Progenitor cell of endocrine pancreas (in vitro differentiated cells): ENCODE measurements around the gene MPIG6B. TPM values are rescaled to one million over a fixed set of nuclear protein-coding genes. Genes with fewer than 3 reads are reported as not detected.
A peak's percentile ranks its signal among the peaks of the same experiment; 100 is the strongest.

ENCODE experiments used
- DNase-seq: peaks from one replicate; pipeline ENCODE4 v3.0.0; 2021; ENCODE audit warnings: low spot score; ENCODE audit not compliant: unreplicated experiment
- H3K27ac Mint-ChIP-seq: 2 replicates; pipeline ENCODE4 v1.8.0; 2021; ENCODE audit warnings: mild to moderate bottlenecking, moderate library complexity, mixed read lengths
- H3K27me3 Mint-ChIP-seq: 2 replicates; pipeline ENCODE4 v1.8.0; 2021; ENCODE audit warnings: mixed read lengths
- H3K36me3 Mint-ChIP-seq: 2 replicates; pipeline ENCODE4 v1.8.0; 2022; ENCODE audit warnings: mixed read lengths; ENCODE audit not compliant: insufficient read depth
- H3K4me1 Mint-ChIP-seq: 2 replicates; pipeline ENCODE4 v1.8.0; 2021; ENCODE audit warnings: low read depth, mixed read lengths
- H3K4me3 Mint-ChIP-seq: 2 replicates; pipeline ENCODE4 v1.8.0; 2021; ENCODE audit warnings: low read depth, mild to moderate bottlenecking, moderate library complexity, mixed read lengths
- H3K9me3 Mint-ChIP-seq: 2 replicates; pipeline ENCODE4 v1.8.0; 2021; ENCODE audit warnings: low read depth, mixed read lengths
- total RNA-seq: library from RNA; stranded (reverse); gene quantifications from 2 replicates; pipeline ENCODE4 v1.2.1, GENCODE V29; 2021
- TF ChIP-seq, protein P1 (sequence below): fragments of 200-600 bp; sonication (generic); IDR thresholded peaks from one replicate; pipeline ENCODE4 v1.5.0; 2021; ENCODE audit warnings: antibody characterized with exemption, mild to moderate bottlenecking; ENCODE audit not compliant: unreplicated experiment

The MPIG6B gene
- total RNA-seq, 1 donor from 2014 or later, result not detected

- Mint-ChIP-seq H3K27ac (no peak overlapping the region), H3K4me1 (peaks cover 13% of the 10 kb centered on the region), H3K4me3 (no peak overlapping the region), H3K9me3 (no peaks in the 10 kb centered on the region), H3K27me3 (no peaks in the 10 kb centered on the region), H3K36me3 (peaks cover 27% of the 10 kb centered on the region)
- TF ChIP-seq, protein P1, sequence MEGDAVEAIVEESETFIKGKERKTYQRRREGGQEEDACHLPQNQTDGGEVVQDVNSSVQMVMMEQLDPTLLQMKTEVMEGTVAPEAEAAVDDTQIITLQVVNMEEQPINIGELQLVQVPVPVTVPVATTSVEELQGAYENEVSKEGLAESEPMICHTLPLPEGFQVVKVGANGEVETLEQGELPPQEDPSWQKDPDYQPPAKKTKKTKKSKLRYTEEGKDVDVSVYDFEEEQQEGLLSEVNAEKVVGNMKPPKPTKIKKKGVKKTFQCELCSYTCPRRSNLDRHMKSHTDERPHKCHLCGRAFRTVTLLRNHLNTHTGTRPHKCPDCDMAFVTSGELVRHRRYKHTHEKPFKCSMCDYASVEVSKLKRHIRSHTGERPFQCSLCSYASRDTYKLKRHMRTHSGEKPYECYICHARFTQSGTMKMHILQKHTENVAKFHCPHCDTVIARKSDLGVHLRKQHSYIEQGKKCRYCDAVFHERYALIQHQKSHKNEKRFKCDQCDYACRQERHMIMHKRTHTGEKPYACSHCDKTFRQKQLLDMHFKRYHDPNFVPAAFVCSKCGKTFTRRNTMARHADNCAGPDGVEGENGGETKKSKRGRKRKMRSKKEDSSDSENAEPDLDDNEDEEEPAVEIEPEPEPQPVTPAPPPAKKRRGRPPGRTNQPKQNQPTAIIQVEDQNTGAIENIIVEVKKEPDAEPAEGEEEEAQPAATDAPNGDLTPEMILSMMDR, result no peak
- no peak for DNase-seq
Measured at GRCh38 chr6:31692886-31693285, 30.3 kb upstream of the MPIG6B start.

DNA sequence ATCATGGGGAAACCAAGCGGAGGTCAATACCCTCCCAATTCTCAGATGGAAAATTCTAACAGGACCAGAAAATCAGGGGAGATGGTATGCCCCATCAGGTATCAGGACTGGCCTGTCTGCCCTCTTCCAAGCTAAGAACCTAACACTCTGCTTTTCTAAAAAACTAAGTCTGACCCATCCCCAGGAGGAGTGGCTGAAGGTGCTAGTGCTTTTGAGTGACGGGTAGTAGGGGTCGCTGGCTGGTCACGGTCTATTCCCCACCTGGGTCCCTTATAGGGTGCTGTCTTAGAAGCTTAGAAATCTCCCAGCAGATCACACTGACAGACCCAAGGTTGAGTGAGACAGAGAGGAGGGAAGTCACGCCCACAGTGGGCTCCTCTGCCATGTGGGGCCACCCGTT, 29.6 kb upstream of the MPIG6B start:
- Mint-ChIP-seq H3K27ac (no peak overlapping the region), H3K36me3 (peaks cover 28% of the 10 kb centered on the region), H3K4me3 (no peak overlapping the region), H3K4me1 (peaks cover 13% of the 10 kb centered on the region), H3K9me3 (no peaks in the 10 kb centered on the region), H3K27me3 (no peaks in the 10 kb centered on the region)
- TF ChIP-seq, protein P1, result no peak
- DNase-seq, result no peak

GRCh38 chr6:31697555-31697954, 25.6 kb upstream of the MPIG6B start:
- Mint-ChIP-seq H3K27me3 (no peaks in the 10 kb centered on the region), H3K4me1 (peaks cover 17% of the 10 kb centered on the region), H3K4me3 (no peak overlapping the region), H3K36me3 (peaks cover 25% of the 10 kb centered on the region), H3K9me3 (no peaks in the 10 kb centered on the region), H3K27ac (peak overlapping the region; percentile 27)
- TF ChIP-seq, protein P1, result no peak
- no peak for DNase-seq

DNA sequence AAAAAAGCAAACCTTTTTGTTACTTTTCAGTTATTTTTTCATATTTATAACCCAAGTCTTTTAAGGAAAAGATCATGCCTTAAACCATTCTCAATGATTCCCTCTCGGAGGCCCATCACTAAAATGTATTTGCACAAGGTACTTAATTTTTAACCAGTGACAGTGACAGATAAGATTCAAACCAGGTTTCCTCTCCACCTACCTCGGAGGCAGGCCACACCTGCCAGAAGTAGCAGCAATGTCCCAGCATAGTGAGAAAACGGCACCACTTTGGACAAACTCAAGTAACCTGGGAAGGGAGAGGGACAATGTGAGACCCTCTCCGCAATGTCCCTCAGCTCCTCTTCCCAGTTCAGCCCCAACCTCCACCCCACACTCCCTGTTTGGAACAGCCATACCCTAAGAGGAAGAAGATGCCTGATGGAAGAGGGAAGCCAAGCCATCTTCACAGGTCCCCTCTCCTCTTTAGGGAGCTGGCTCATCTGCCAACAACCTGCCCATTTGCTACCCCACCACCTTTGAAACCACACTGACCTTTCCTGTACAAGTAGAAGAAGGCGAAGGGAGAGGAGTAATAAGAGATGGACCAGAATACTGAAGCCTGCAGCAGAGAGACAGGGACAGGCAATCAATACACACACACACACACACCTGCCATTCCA, 22.3 kb upstream of the MPIG6B start:
- H3K9me3 Mint-ChIP-seq, result no peaks in the 10 kb centered on the region
- no peak for DNase-seq
- TF ChIP-seq, protein P1, result no peak
- peaks cover 20% of the 10 kb centered on the region for H3K4me1 Mint-ChIP-seq
- no peaks in the 10 kb centered on the region for H3K27me3 Mint-ChIP-seq
- peak overlapping the region; percentile 96 for H3K4me3 Mint-ChIP-seq
- H3K27ac Mint-ChIP-seq, result peak overlapping the region; percentile 6
- peaks cover 16% of the 10 kb centered on the region for H3K36me3 Mint-ChIP-seq

GRCh38 chr6:31701666-31702404, 21.3 kb upstream of the MPIG6B start:
- H3K27me3 Mint-ChIP-seq, result no peaks in the 10 kb centered on the region
- peaks cover 20% of the 10 kb centered on the region for H3K4me1 Mint-ChIP-seq
- DNase-seq, result no peak
- peaks cover 14% of the 10 kb centered on the region for H3K36me3 Mint-ChIP-seq
- TF ChIP-seq, protein P1, result no peak
- peak overlapping the region; percentile 95 for H3K27ac Mint-ChIP-seq
- peak overlapping the region; percentile 96 for H3K4me3 Mint-ChIP-seq
- no peaks in the 10 kb centered on the region for H3K9me3 Mint-ChIP-seq
